ENCODE results near the gene PCIF1.
A peak's percentile ranks its signal among the peaks of the same experiment; 100 is the strongest.

- TF ChIP-seq CTCF (IDR thresholded peaks at IDR 0.05; ENCODE audit: insufficient read depth, low read depth, low read length) (peak; percentile 14), EZH2 (IDR thresholded peaks at IDR 0.05; ENCODE audit: insufficient read depth, low read length) (no peak)
Measured at GRCh38 chr20:45944965-45945677, 10.6 kb downstream of the PCIF1 start.

All from astrocyte (in vitro differentiated cells and primary cell).